Ishikawa (cell line): Measurements from ENCODE around the gene REXO5.

Experiments used
- CEBPB ChIP-seq: IDR thresholded peaks from 2 replicates; pipeline ENCODE4 v1.6.1; 2012
- CREB1 ChIP-seq: IDR thresholded peaks from 2 replicates; pipeline ENCODE4 v1.6.1; 2012; ENCODE audit warnings: low read depth
- EGR1 ChIP-seq: IDR thresholded peaks from 2 replicates; pipeline ENCODE4 v1.6.1; 2012
- EP300 ChIP-seq: IDR thresholded peaks from 2 replicates; pipeline ENCODE4 v1.6.1; 2012; ENCODE audit warnings: borderline replicate concordance
- FOXM1 ChIP-seq: IDR thresholded peaks from 2 replicates; pipeline ENCODE4 v1.6.1; 2012; ENCODE audit warnings: low read depth, borderline replicate concordance
- MAX ChIP-seq: IDR thresholded peaks from 2 replicates; pipeline ENCODE4 v1.6.1; 2012
- NFIC ChIP-seq: IDR thresholded peaks from 2 replicates; pipeline ENCODE4 v1.6.1; 2012
- RAD21 ChIP-seq: IDR thresholded peaks from 2 replicates; pipeline ENCODE4 v1.6.1; 2012; ENCODE audit warnings: low read depth
- REST ChIP-seq: IDR thresholded peaks from 2 replicates; pipeline ENCODE4 v1.6.1; 2012; ENCODE audit warnings: low read depth, mild to moderate bottlenecking
- TAF1 ChIP-seq: IDR thresholded peaks from 2 replicates; pipeline ENCODE4 v1.6.1; 2012; ENCODE audit warnings: low read depth, mild to moderate bottlenecking
- TCF12 ChIP-seq: IDR thresholded peaks from 2 replicates; pipeline ENCODE4 v1.6.1; 2012; ENCODE audit warnings: low read depth
- TEAD4 ChIP-seq: IDR thresholded peaks from 2 replicates; pipeline ENCODE4 v1.6.1; 2012
- YY1 ChIP-seq: IDR thresholded peaks from 2 replicates; pipeline ENCODE4 v1.6.1; 2012; ENCODE audit warnings: low read depth
- ZBTB7A ChIP-seq: IDR thresholded peaks from 2 replicates; pipeline ENCODE4 v1.6.1; 2012; ENCODE audit warnings: low read depth
- TF ChIP-seq, protein P1 (sequence below): IDR thresholded peaks from 2 replicates; pipeline ENCODE4 v1.6.1; 2012

Gene REXO5

GRCh38 chr16:20866801-20867200 is 60.5 kb downstream of the REXO5 start:
- no peak for TF ChIP-seq RAD21
- no peak for TF ChIP-seq REST
- TF ChIP-seq ZBTB7A: no peak
- no peak for TF ChIP-seq MAX
- TF ChIP-seq CREB1: no peak
- no peak for TF ChIP-seq TAF1
- TF ChIP-seq EGR1: no peak
- no peak for TF ChIP-seq YY1
- TF ChIP-seq TCF12: no peak
- no peak for TF ChIP-seq FOXM1
- TF ChIP-seq, protein P1, sequence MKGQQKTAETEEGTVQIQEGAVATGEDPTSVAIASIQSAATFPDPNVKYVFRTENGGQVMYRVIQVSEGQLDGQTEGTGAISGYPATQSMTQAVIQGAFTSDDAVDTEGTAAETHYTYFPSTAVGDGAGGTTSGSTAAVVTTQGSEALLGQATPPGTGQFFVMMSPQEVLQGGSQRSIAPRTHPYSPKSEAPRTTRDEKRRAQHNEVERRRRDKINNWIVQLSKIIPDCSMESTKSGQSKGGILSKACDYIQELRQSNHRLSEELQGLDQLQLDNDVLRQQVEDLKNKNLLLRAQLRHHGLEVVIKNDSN: no peak
- no peak for TF ChIP-seq CEBPB
- TF ChIP-seq NFIC: no peak
- no peak for TF ChIP-seq EP300
- no peak for TF ChIP-seq TEAD4

GRCh38 chr16:20867585-20867984 is 61.3 kb downstream of the REXO5 start:
- TF ChIP-seq FOXM1 (no peak), NFIC (no peak), EGR1 (no peak), ZBTB7A (no peak), RAD21 (no peak), REST (no peak), YY1 (no peak), EP300 (no peak), MAX (no peak), CREB1 (no peak), CEBPB (no peak), TCF12 (no peak), TEAD4 (no peak), TAF1 (no peak)
- TF ChIP-seq, protein P1: no peak

DNA sequence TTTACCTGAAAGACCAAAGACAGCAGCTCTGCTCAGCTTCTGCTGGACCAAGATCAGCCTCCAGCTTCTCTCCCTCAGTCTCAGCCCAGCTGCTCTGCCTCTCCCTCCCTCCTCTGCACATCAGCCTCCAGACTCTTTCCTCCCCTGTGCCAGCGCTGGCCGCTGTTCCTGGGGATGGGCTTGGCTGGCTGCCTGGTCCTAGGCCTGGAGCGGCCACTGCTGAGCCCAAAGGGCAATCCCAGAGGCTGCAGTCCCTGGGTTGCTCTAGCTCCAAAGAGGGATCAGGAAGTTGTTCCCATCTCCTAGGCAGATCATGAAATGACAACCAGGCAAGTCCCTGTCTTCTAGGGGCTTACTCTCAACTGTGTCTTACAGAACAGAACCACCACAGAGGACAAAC is 62.6 kb downstream of the REXO5 start:
- TF ChIP-seq TEAD4: no peak
- TF ChIP-seq ZBTB7A: no peak
- no peak for TF ChIP-seq FOXM1
- no peak for TF ChIP-seq REST
- no peak for TF ChIP-seq YY1
- TF ChIP-seq EGR1: no peak
- TF ChIP-seq EP300: no peak
- TF ChIP-seq CREB1: no peak
- no peak for TF ChIP-seq CEBPB
- TF ChIP-seq, protein P1: no peak
- no peak for TF ChIP-seq TAF1
- no peak for TF ChIP-seq MAX
